Liver (tissue), 9 donors: ENCODE data around the gene ASIC2. TPM values are rescaled to one million over a fixed set of nuclear protein-coding genes. Genes with fewer than 3 reads are reported as not detected.

Source experiments
- DNase-seq: peaks from one replicate; pipeline ENCODE4 v3.0.0-alpha.2; 2017; ENCODE audit warnings: low spot score
- H3K27ac ChIP-seq, 2 donors: one replicate each; pipeline ENCODE4 v1.7.0; 2013; ENCODE audit warnings: inconsistent platforms in 2 of 2, low read length in 2 of 2, control low read depth in 1 of 2, low read depth in 1 of 2, mild to moderate bottlenecking in 1 of 2
- H3K27me3 ChIP-seq, 4 donors: one replicate each; pipeline versions ENCODE4 v1.6.1 to v1.7.0; 2013; ENCODE audit warnings: low read length in 3 of 4, inconsistent platforms in 1 of 4, mild to moderate bottlenecking in 1 of 4, moderate library complexity in 1 of 4; ENCODE audit not compliant: control insufficient read depth in 4 of 4, insufficient read depth in 4 of 4
- H3K36me3 ChIP-seq, 4 donors: one replicate each; pipeline versions ENCODE4 v1.6.1 to v1.7.0; 2013; ENCODE audit warnings: low read length in 3 of 4, mild to moderate bottlenecking in 3 of 4, low read depth in 1 of 4, moderate library complexity in 1 of 4; ENCODE audit not compliant: control insufficient read depth in 4 of 4, insufficient read depth in 3 of 4
- H3K4me1 ChIP-seq, 4 donors: one replicate each; pipeline versions ENCODE4 v1.6.1 to v1.7.0; 2013; ENCODE audit warnings: low read length in 3 of 4, mild to moderate bottlenecking in 3 of 4, moderate library complexity in 1 of 4; ENCODE audit not compliant: control insufficient read depth in 4 of 4, insufficient read depth in 4 of 4
- H3K4me3 ChIP-seq, 3 donors: one replicate each; pipeline versions ENCODE4 v1.6.1 to v1.7.0; 2013; ENCODE audit warnings: low read length in 3 of 3, control low read depth in 1 of 3, low read depth in 1 of 3, mild to moderate bottlenecking in 1 of 3
- H3K9ac ChIP-seq, 2 donors: one replicate each; pipeline ENCODE4 v1.7.0; 2013; ENCODE audit warnings: low read length in 2 of 2, mild to moderate bottlenecking in 2 of 2, moderate library complexity in 2 of 2, control low read depth in 1 of 2, low read depth in 1 of 2
- H3K9me3 ChIP-seq, 4 donors: one replicate each; pipeline versions ENCODE4 v1.6.1 to v1.7.0; 2013; ENCODE audit warnings: low read length in 3 of 4; ENCODE audit not compliant: control insufficient read depth in 4 of 4
- ATF3 ChIP-seq: IDR thresholded peaks from 2 replicates; pipeline ENCODE4 v1.6.1; 2016; ENCODE audit warnings: antibody characterized with exemption
- EGR1 ChIP-seq, 2 donors: IDR thresholded peaks; 2 replicates each; pipeline ENCODE4 v1.6.1; 2016 to 2018; ENCODE audit warnings: antibody characterized with exemption in 2 of 2, low read depth in 2 of 2
- FOXA1 ChIP-seq: IDR thresholded peaks from 2 replicates; pipeline ENCODE4 v1.6.1; 2016; ENCODE audit warnings: antibody characterized with exemption
- FOXA2 ChIP-seq: IDR thresholded peaks from 2 replicates; pipeline ENCODE4 v1.6.1; 2016; ENCODE audit warnings: antibody characterized with exemption
- GABPA ChIP-seq, 2 donors: IDR thresholded peaks in 1 of 2; conservative IDR thresholded peaks in 1 of 2; 2 replicates each; pipeline ENCODE4 v1.6.1; 2016; ENCODE audit warnings: antibody characterized with exemption in 2 of 2, mild to moderate bottlenecking in 1 of 2, moderate library complexity in 1 of 2
- HNF4A ChIP-seq, 2 donors: conservative IDR thresholded peaks; 2 replicates each; pipeline ENCODE4 v1.6.1; 2016; ENCODE audit warnings: antibody characterized with exemption in 2 of 2, mild to moderate bottlenecking in 2 of 2
- HNF4G ChIP-seq: IDR thresholded peaks from 2 replicates; pipeline ENCODE4 v1.6.1; 2016; ENCODE audit warnings: antibody characterized with exemption
- JUND ChIP-seq, 2 donors: IDR thresholded peaks; 2 replicates each; pipeline ENCODE4 v1.6.1; 2016; ENCODE audit warnings: antibody characterized with exemption in 2 of 2
- NR2F2 ChIP-seq: IDR thresholded peaks from 2 replicates; pipeline ENCODE4 v1.6.1; 2016; ENCODE audit warnings: antibody characterized with exemption
- RAD21 ChIP-seq, 2 donors: IDR thresholded peaks; 2 replicates each; pipeline ENCODE4 v1.6.1; 2016; ENCODE audit warnings: antibody characterized with exemption in 2 of 2, mild to moderate bottlenecking in 2 of 2
- RXRA ChIP-seq, 2 donors: IDR thresholded peaks; 2 replicates each; pipeline ENCODE4 v1.6.1; 2017 to 2018; ENCODE audit warnings: antibody characterized with exemption in 2 of 2, mild to moderate bottlenecking in 1 of 2
- SP1 ChIP-seq: IDR thresholded peaks from 2 replicates; pipeline ENCODE4 v1.6.1; 2018; ENCODE audit warnings: antibody characterized with exemption, mild to moderate bottlenecking
- TAF1 ChIP-seq: conservative IDR thresholded peaks from 2 replicates; pipeline ENCODE4 v1.6.1; 2016; ENCODE audit warnings: antibody characterized with exemption, mild to moderate bottlenecking
- YY1 ChIP-seq: IDR thresholded peaks from 2 replicates; pipeline ENCODE4 v1.6.1; 2016; ENCODE audit warnings: antibody characterized with exemption, mild to moderate bottlenecking
- WGBS: extraction: QIAGEN DNeasy Blood & Tissue Kit; methylation state at CpG from one replicate; pipeline ENCODE4 v1.1.7; 2013; 5-methylcytosine and 5-hydroxymethylcytosine counted together
- polyA plus RNA-seq, 2 donors: library from polyadenylated mRNA; stranded (reverse) in 1 of 2; unstranded in 1 of 2; fragments of 200-250 nt in 1 of 2; fragments of >200 nt in 1 of 2; fragmentation: Nextera tagmentation in 1 of 2; extraction: Ambion mirVana in 1 of 2; gene quantifications; one replicate each; pipeline versions ENCODE4 v1.2.1 to v1.2.3, GENCODE V29; 2013 to 2015
- total RNA-seq, 2 donors: library from RNA; depleted of rRNA; stranded (reverse); fragments of >200 nt; gene quantifications; one replicate each; pipeline ENCODE4 v1.2.3, GENCODE V29; 2014
- TF ChIP-seq, protein P1 (sequence below): IDR thresholded peaks from 2 replicates; pipeline ENCODE4 v1.6.1; 2016; ENCODE audit warnings: antibody characterized with exemption, mild to moderate bottlenecking
- TF ChIP-seq, protein P2 (sequence below): IDR thresholded peaks from 2 replicates; pipeline ENCODE4 v1.6.1; 2016; ENCODE audit warnings: antibody characterized with exemption
- TF ChIP-seq, protein P3 (sequence below): IDR thresholded peaks from 2 replicates; pipeline ENCODE4 v1.6.1; 2016; ENCODE audit warnings: antibody characterized with exemption
- TF ChIP-seq, protein P4 (sequence below): fragments of 150-350 bp; IDR thresholded peaks from 2 replicates; pipeline ENCODE4 v1.5.1; 2017; ENCODE audit warnings: improper control_type of control experiment, low read depth, low read length; ENCODE audit not compliant: missing input control
- donor health status: healthy.
- donor health status: healthy.
- donor health status: healthy.
- donor health status: healthy.
- donor health status: healthy.

ASIC2 gene
- total and polyA plus RNA-seq, 4 donors: under 0.01 TPM; not detected in 3

- no peaks in the 10 kb centered on the region for H3K36me3 ChIP-seq
- H3K9me3 ChIP-seq: no peaks in the 10 kb centered on the region
- no peak overlapping the region for H3K9ac ChIP-seq
- H3K27me3 ChIP-seq: peaks cover 0 to 3% (median under 1%) of the 10 kb centered on the region in 4 donors
- WGBS: 81% methylated on average over 5 of the region's 5 CpGs
- H3K4me1 ChIP-seq: no peaks in the 10 kb centered on the region
- H3K27ac ChIP-seq: no peak overlapping the region
- TF ChIP-seq JUND (IDR thresholded peaks at IDR 0.05) (no peak), NR2F2 (no peak), FOXA2 (no peak), SP1 (no peak), HNF4G (no peak), GABPA (IDR thresholded peaks at IDR 0.05 in 1 of 2, conservative IDR thresholded peaks at IDR 0.05 in 1 of 2) (no peak), RXRA (IDR thresholded peaks at IDR 0.05) (no peak), HNF4A (conservative IDR thresholded peaks at IDR 0.05) (no peak), EGR1 (IDR thresholded peaks at IDR 0.05; ENCODE audit: low read depth in 2 of 2) (no peak), TAF1 (no peak), YY1 (no peak), ATF3 (no peak), RAD21 (IDR thresholded peaks at IDR 0.05) (no peak), FOXA1 (no peak)
- TF ChIP-seq, protein P1, sequence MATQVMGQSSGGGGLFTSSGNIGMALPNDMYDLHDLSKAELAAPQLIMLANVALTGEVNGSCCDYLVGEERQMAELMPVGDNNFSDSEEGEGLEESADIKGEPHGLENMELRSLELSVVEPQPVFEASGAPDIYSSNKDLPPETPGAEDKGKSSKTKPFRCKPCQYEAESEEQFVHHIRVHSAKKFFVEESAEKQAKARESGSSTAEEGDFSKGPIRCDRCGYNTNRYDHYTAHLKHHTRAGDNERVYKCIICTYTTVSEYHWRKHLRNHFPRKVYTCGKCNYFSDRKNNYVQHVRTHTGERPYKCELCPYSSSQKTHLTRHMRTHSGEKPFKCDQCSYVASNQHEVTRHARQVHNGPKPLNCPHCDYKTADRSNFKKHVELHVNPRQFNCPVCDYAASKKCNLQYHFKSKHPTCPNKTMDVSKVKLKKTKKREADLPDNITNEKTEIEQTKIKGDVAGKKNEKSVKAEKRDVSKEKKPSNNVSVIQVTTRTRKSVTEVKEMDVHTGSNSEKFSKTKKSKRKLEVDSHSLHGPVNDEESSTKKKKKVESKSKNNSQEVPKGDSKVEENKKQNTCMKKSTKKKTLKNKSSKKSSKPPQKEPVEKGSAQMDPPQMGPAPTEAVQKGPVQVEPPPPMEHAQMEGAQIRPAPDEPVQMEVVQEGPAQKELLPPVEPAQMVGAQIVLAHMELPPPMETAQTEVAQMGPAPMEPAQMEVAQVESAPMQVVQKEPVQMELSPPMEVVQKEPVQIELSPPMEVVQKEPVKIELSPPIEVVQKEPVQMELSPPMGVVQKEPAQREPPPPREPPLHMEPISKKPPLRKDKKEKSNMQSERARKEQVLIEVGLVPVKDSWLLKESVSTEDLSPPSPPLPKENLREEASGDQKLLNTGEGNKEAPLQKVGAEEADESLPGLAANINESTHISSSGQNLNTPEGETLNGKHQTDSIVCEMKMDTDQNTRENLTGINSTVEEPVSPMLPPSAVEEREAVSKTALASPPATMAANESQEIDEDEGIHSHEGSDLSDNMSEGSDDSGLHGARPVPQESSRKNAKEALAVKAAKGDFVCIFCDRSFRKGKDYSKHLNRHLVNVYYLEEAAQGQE: no peak
- TF ChIP-seq, protein P2, sequence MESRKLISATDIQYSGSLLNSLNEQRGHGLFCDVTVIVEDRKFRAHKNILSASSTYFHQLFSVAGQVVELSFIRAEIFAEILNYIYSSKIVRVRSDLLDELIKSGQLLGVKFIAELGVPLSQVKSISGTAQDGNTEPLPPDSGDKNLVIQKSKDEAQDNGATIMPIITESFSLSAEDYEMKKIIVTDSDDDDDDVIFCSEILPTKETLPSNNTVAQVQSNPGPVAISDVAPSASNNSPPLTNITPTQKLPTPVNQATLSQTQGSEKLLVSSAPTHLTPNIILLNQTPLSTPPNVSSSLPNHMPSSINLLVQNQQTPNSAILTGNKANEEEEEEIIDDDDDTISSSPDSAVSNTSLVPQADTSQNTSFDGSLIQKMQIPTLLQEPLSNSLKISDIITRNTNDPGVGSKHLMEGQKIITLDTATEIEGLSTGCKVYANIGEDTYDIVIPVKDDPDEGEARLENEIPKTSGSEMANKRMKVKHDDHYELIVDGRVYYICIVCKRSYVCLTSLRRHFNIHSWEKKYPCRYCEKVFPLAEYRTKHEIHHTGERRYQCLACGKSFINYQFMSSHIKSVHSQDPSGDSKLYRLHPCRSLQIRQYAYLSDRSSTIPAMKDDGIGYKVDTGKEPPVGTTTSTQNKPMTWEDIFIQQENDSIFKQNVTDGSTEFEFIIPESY: no peak
- TF ChIP-seq, protein P3, sequence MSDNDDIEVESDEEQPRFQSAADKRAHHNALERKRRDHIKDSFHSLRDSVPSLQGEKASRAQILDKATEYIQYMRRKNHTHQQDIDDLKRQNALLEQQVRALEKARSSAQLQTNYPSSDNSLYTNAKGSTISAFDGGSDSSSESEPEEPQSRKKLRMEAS: no peak
- TF ChIP-seq, protein P4, sequence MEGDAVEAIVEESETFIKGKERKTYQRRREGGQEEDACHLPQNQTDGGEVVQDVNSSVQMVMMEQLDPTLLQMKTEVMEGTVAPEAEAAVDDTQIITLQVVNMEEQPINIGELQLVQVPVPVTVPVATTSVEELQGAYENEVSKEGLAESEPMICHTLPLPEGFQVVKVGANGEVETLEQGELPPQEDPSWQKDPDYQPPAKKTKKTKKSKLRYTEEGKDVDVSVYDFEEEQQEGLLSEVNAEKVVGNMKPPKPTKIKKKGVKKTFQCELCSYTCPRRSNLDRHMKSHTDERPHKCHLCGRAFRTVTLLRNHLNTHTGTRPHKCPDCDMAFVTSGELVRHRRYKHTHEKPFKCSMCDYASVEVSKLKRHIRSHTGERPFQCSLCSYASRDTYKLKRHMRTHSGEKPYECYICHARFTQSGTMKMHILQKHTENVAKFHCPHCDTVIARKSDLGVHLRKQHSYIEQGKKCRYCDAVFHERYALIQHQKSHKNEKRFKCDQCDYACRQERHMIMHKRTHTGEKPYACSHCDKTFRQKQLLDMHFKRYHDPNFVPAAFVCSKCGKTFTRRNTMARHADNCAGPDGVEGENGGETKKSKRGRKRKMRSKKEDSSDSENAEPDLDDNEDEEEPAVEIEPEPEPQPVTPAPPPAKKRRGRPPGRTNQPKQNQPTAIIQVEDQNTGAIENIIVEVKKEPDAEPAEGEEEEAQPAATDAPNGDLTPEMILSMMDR: no peak
- DNase-seq: no peak
- no peak overlapping the region for H3K4me3 ChIP-seq
These were observed 177.7 kb downstream of the ASIC2 start for GRCh38 chr17:33115366-33115765.
